H1 (cell line): Measurements from ENCODE around the gene GNAQ.

Experiments used
- CTCF ChIP-seq, 3 experiments: IDR thresholded peaks; 1 replicate in 2 of 3; 2 replicates in 1 of 3; pipeline versions ENCODE4 v1.5.1 to v1.6.1; 2011; ENCODE audit warnings: low read length in 3 of 3, mild to moderate bottlenecking in 3 of 3, inconsistent platforms in 2 of 3, low read depth in 1 of 3, moderate library complexity in 1 of 3; ENCODE audit not compliant: insufficient read depth in 1 of 3; ENCODE audit errors: control extremely low read depth in 1 of 3
- EZH2 ChIP-seq: fragments of 200-600 bp; sonication (generic); IDR thresholded peaks from 2 replicates; pipeline ENCODE4 v1.7.1; 2012; ENCODE audit warnings: low read depth, mild to moderate bottlenecking, moderate library complexity, low read length, inconsistent platforms; ENCODE audit not compliant: severe bottlenecking
- GABPA ChIP-seq: IDR thresholded peaks from 2 replicates; pipeline ENCODE4 v1.6.1; 2011; ENCODE audit warnings: mild to moderate bottlenecking, low read length, moderate library complexity, borderline replicate concordance; ENCODE audit not compliant: insufficient read depth
- KDM1A ChIP-seq: fragments of 200-600, 300-600 bp; sonication (generic); IDR thresholded peaks from 2 replicates; pipeline ENCODE4 v1.7.1; 2016; ENCODE audit warnings: mild to moderate bottlenecking, low read length, borderline replicate concordance
- POLR2A ChIP-seq, 2 experiments: IDR thresholded peaks; 1 replicate in 1 of 2; 2 replicates in 1 of 2; pipeline ENCODE4 v1.6.1; 2011; ENCODE audit warnings: low read depth in 2 of 2, low read length in 2 of 2, mild to moderate bottlenecking in 2 of 2; ENCODE audit errors: control extremely low read depth in 1 of 2

GRCh38 chr9:78000221-78000620 is 31.4 kb downstream of the GNAQ start:
- TF ChIP-seq POLR2A (IDR thresholded peaks at IDR 0.05; ENCODE audit: control extremely low read depth in 1 of 2, low read depth in 2 of 2, low read length in 2 of 2) (no peak), GABPA (no peak), KDM1A (no peak), EZH2 (no peak), CTCF (IDR thresholded peaks at IDR 0.05; ENCODE audit: control extremely low read depth in 1 of 3, insufficient read depth in 1 of 3, low read depth in 1 of 3, low read length in 3 of 3) (no peak)
